ENCODE data around the gene DGCR8. TPM values are rescaled to one million over a fixed set of nuclear protein-coding genes. Genes with fewer than 3 reads are reported as not detected.

DGCR8 gene
- total RNA-seq, 1 experiment from 2014 or later: 41.7 TPM

DNA sequence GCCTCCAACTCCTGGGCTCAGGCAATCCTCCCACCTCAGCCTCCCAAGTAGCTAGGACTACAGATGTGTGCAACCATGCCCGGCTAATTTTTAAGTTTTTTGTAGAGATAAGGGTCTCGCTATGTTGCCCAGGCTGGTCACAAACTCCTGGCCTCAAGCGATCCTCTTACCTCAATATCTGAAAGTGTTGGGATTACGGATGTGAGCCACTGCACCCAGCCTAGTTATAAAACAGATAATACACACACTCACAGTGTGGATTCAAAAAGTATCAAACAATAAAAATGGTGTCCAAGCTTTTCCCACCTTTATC is 71.2 kb downstream of the DGCR8 start:
- POLR2A ChIA-PET (ENCODE audit: unreplicated experiment): no interaction called here
- DNase-seq (no peak), ATAC-seq (no peak)
- Histone ChIP-seq H3K27ac (ENCODE audit: low read length) (no peak overlapping the region), H3K4me1 (ENCODE audit: insufficient read depth, low read length) (no peaks in the 10 kb centered on the region), H3K9ac (ENCODE audit: low read length) (no peak overlapping the region), H3F3A (ENCODE audit: low read length, unreplicated experiment) (no peaks in the 10 kb centered on the region), H2AFZ (ENCODE audit: low read length) (no peak overlapping the region), H3K27me3 (ENCODE audit: low read length) (no peaks in the 10 kb centered on the region), H3K9me2 (replicated peaks; ENCODE audit: low read length) (no peaks in the 10 kb centered on the region), H3K4me3 (ENCODE audit: low read length) (no peak overlapping the region), H4K20me1 (ENCODE audit: low read length) (no peaks in the 10 kb centered on the region), H3K4me2 (ENCODE audit: low read length) (no peak overlapping the region), H3K36me3 (ENCODE audit: low read depth, low read length) (no peaks in the 10 kb centered on the region), H3K79me2 (ENCODE audit: low read length) (no peaks in the 10 kb centered on the region), H3K9me3 (ENCODE audit: low read length) (no peaks in the 10 kb centered on the region)
- no TSS peak for BruUV-seq (replicated peaks)
- TF ChIP-seq EZH2phosphoT487 (IDR thresholded peaks at IDR 0.05; ENCODE audit: borderline replicate concordance, low read length) (no peak), EZH2 (IDR thresholded peaks at IDR 0.05; ENCODE audit: low read length, unreplicated experiment) (no peak)
- TF ChIP-seq, protein P1, sequence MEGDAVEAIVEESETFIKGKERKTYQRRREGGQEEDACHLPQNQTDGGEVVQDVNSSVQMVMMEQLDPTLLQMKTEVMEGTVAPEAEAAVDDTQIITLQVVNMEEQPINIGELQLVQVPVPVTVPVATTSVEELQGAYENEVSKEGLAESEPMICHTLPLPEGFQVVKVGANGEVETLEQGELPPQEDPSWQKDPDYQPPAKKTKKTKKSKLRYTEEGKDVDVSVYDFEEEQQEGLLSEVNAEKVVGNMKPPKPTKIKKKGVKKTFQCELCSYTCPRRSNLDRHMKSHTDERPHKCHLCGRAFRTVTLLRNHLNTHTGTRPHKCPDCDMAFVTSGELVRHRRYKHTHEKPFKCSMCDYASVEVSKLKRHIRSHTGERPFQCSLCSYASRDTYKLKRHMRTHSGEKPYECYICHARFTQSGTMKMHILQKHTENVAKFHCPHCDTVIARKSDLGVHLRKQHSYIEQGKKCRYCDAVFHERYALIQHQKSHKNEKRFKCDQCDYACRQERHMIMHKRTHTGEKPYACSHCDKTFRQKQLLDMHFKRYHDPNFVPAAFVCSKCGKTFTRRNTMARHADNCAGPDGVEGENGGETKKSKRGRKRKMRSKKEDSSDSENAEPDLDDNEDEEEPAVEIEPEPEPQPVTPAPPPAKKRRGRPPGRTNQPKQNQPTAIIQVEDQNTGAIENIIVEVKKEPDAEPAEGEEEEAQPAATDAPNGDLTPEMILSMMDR (conservative IDR thresholded peaks at IDR 0.05; ENCODE audit: low read depth, low read length): no peak
- CTCF ChIA-PET: no interaction called here
- intact Hi-C loops (cut with micrococcal nuclease): no loop called here

DNA sequence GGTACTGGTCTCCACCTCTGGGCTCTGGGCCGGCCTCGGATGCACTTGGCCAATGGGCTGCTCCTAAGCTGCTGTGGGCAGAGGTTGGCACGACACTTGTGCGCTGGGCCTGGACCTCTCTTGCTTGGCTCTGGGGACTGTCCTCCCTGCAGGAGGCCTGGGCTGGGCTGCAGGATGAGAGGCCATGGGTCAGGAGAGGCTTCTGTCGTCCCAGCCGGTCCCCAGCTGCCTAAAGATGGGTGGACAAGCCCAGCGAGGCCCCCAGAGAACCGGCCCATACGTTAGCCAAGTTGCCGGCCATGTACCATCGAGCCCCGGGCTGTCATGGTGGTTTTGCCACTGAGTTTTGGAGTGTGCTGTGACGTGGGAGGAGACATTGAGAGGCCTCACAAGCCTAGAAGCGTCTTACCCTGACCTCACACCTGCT is 72.4 kb downstream of the DGCR8 start:
- H3K9me3 ChIP-seq (ENCODE audit: low read length): no peaks in the 10 kb centered on the region
- H3K27ac ChIP-seq (ENCODE audit: low read length): no peak overlapping the region
- no peak for DNase-seq
- no peaks in the 10 kb centered on the region for H3K27me3 ChIP-seq (ENCODE audit: low read length)
- no peaks in the 10 kb centered on the region for H3F3A ChIP-seq (ENCODE audit: low read length, unreplicated experiment)
- no peaks in the 10 kb centered on the region; the same call in 1 of the 2 replicates for H3K36me3 ChIP-seq (ENCODE audit: low read depth, low read length)
- H4K20me1 ChIP-seq (ENCODE audit: low read length): no peaks in the 10 kb centered on the region
- H2AFZ ChIP-seq (ENCODE audit: low read length): no peak overlapping the region
- H3K9me2 ChIP-seq (replicated peaks; ENCODE audit: low read length): no peaks in the 10 kb centered on the region
- POLR2A ChIA-PET (ENCODE audit: unreplicated experiment): no interaction called here
- H3K79me2 ChIP-seq (ENCODE audit: low read length): no peaks in the 10 kb centered on the region
- intact Hi-C loops (cut with micrococcal nuclease): no loop called here
- CTCF ChIA-PET: no interaction called here
- H3K9ac ChIP-seq (ENCODE audit: low read length): no peak overlapping the region
- H3K4me1 ChIP-seq (ENCODE audit: insufficient read depth, low read length): no peaks in the 10 kb centered on the region
- H3K4me3 ChIP-seq (ENCODE audit: low read length): no peak overlapping the region
- no TSS peak for BruUV-seq (replicated peaks)
- ATAC-seq: no peak
- H3K4me2 ChIP-seq (ENCODE audit: low read length): no peak overlapping the region
- TF ChIP-seq, protein P1 (conservative IDR thresholded peaks at IDR 0.05; ENCODE audit: low read depth, low read length): no peak
- no peak for TF ChIP-seq EZH2phosphoT487 (IDR thresholded peaks at IDR 0.05; ENCODE audit: borderline replicate concordance, low read length)
- TF ChIP-seq EZH2 (IDR thresholded peaks at IDR 0.05; ENCODE audit: low read length, unreplicated experiment): no peak

DNA sequence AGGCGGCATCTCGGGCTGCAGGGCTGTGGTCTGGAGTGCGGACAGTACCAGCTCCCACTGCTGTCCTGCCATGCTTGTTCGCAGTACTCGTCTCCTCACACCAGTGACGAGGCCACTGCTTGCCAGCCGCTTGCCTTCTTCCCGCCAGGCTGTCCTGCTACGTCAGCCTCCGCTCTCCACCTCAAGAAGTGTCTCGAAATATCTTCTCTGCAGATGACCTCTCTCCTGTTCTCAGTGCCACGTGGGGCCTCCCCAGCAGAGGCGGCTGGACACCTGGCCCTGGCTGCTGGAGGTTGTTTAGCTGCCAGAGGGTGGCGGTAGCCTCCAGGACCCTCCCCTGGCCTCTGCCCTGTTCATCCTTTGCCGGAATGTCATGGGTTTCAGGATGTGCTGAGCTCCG is 73.9 kb downstream of the DGCR8 start:
- DNase-seq: no peak
- Histone ChIP-seq H3K9me3 (ENCODE audit: low read length) (no peaks in the 10 kb centered on the region), H3K4me1 (ENCODE audit: insufficient read depth, low read length) (no peaks in the 10 kb centered on the region), H3K9me2 (replicated peaks; ENCODE audit: low read length) (no peaks in the 10 kb centered on the region), H3K36me3 (ENCODE audit: low read depth, low read length) (no peaks in the 10 kb centered on the region; the same call in 1 of the 2 replicates), H3K9ac (ENCODE audit: low read length) (no peak overlapping the region), H3K27ac (ENCODE audit: low read length) (no peak overlapping the region), H4K20me1 (ENCODE audit: low read length) (no peaks in the 10 kb centered on the region), H3K4me2 (ENCODE audit: low read length) (no peak overlapping the region), H3K79me2 (ENCODE audit: low read length) (no peaks in the 10 kb centered on the region), H2AFZ (ENCODE audit: low read length) (no peak overlapping the region), H3K27me3 (ENCODE audit: low read length) (no peaks in the 10 kb centered on the region), H3K4me3 (ENCODE audit: low read length) (no peak overlapping the region), H3F3A (ENCODE audit: low read length, unreplicated experiment) (no peaks in the 10 kb centered on the region)
- TF ChIP-seq, protein P1 (conservative IDR thresholded peaks at IDR 0.05; ENCODE audit: low read depth, low read length): 0 out of 2 replicates have a peak, but pooled peaks have one; percentile 13
- TF ChIP-seq EZH2phosphoT487 (IDR thresholded peaks at IDR 0.05; ENCODE audit: borderline replicate concordance, low read length): no peak
- CTCF ChIA-PET: no interaction called here
- intact Hi-C loops (cut with micrococcal nuclease): no loop called here
- no peak for ATAC-seq
- POLR2A ChIA-PET (ENCODE audit: unreplicated experiment): no interaction called here
- no TSS peak for BruUV-seq (replicated peaks)
